KMS-11 (cell line): ENCODE measurements around the gene CDKN2D.

Experiments
- H2AFZ ChIP-seq: fragments of 200-600 bp; sonication (generic); 2 replicates; pipeline ENCODE4 v1.6.1; 2016; ENCODE audit warnings: antibody characterized with exemption, mixed run types, low read depth
- H3K27ac ChIP-seq: fragments of 200-600 bp; sonication (generic); 2 replicates; pipeline ENCODE4 v1.6.1; 2016; ENCODE audit warnings: mild to moderate bottlenecking, mixed run types
- H3K27me3 ChIP-seq: fragments of 200-600 bp; sonication (generic); 2 replicates; pipeline ENCODE4 v1.6.1; 2017; ENCODE audit warnings: mild to moderate bottlenecking, low read depth, mixed run types, moderate library complexity; ENCODE audit not compliant: insufficient read depth
- H3K36me3 ChIP-seq: fragments of 200-600 bp; sonication (generic); 2 replicates; pipeline ENCODE4 v1.6.1; 2017; ENCODE audit warnings: mild to moderate bottlenecking, mixed run types; ENCODE audit not compliant: insufficient read depth
- H3K4me1 ChIP-seq: fragments of 200-600 bp; sonication (generic); 2 replicates; pipeline ENCODE4 v1.6.1; 2016; ENCODE audit warnings: mild to moderate bottlenecking, low read depth, mixed run types; ENCODE audit not compliant: poor library complexity, severe bottlenecking
- H3K4me2 ChIP-seq: fragments of 200-600 bp; sonication (generic); 2 replicates; pipeline ENCODE4 v1.7.0; 2016; ENCODE audit warnings: mild to moderate bottlenecking, mixed run types
- H3K4me3 ChIP-seq: fragments of 200-600 bp; sonication (generic); IDR thresholded peaks from 2 replicates; pipeline ENCODE4 v1.6.1; 2017; ENCODE audit warnings: low read depth, low read length, mixed read lengths; ENCODE audit not compliant: insufficient read depth
- H3K79me2 ChIP-seq: fragments of 200-600 bp; sonication (generic); 2 replicates; pipeline ENCODE4 v1.6.1; 2016; ENCODE audit warnings: low read depth, mixed run types; ENCODE audit not compliant: insufficient read depth
- H3K9ac ChIP-seq: fragments of 200-600 bp; sonication (generic); 2 replicates; pipeline ENCODE4 v1.6.1; 2016; ENCODE audit warnings: mild to moderate bottlenecking, mixed run types
- H4K20me1 ChIP-seq: fragments of 200-600 bp; sonication (generic); 2 replicates; pipeline ENCODE4 v1.6.1; 2016; ENCODE audit warnings: mild to moderate bottlenecking, mixed run types; ENCODE audit not compliant: insufficient read depth
- TF ChIP-seq, protein P1 (sequence below): fragments of 200-600 bp; sonication (generic); conservative IDR thresholded peaks from 2 replicates; pipeline ENCODE4 v1.6.1; 2017; ENCODE audit warnings: low read depth, mild to moderate bottlenecking, antibody characterized with exemption, low read length, moderate library complexity, mixed read lengths

Gene CDKN2D

DNA sequence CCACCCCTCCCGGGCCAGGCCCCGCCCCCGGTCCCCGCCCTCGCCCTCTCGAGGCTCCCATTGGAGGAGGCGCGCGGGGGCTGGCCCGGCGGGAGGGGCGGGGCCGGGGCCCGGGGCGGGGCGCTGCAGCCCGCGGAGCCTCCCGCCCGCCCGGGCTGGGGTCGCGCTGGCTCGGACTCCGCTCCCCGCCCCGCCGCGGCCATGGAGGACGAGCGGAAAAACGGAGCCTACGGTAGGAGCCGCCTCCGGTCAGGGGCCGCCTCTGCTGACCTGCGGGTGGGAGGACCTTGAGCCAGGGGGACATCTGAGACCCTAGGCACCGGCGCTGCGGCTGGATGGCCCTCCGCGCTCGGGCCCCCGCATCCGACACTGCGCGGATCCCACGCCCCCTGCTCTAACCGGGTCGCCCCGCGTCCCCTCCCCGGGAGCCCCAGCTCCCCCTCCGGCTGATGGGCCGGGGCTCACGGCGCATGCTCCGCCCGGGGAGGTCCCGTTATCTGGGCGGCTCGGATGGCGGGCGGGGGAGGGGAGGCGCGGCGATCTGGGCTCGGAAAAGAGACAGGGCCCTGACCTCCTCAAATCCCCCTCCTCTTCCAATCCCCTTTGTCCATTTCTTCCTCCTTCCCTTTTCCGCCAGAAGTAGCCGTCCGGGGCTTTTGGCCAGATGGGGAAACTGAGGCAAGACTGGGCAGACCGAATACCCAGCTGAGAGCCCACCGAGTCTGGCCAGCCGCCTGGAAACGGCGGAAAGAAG lies 33.7 kb upstream of the CDKN2D start:
- no peak overlapping the region for H3K27ac ChIP-seq
- H2AFZ ChIP-seq, result peak overlapping the region; percentile 95
- no peaks in the 10 kb centered on the region for H3K4me1 ChIP-seq
- H3K9ac ChIP-seq, result peak overlapping the region; percentile 20; the same call in 1 of the 2 replicates
- peak overlapping the region; percentile 92 for H3K4me2 ChIP-seq
- TF ChIP-seq, protein P1, sequence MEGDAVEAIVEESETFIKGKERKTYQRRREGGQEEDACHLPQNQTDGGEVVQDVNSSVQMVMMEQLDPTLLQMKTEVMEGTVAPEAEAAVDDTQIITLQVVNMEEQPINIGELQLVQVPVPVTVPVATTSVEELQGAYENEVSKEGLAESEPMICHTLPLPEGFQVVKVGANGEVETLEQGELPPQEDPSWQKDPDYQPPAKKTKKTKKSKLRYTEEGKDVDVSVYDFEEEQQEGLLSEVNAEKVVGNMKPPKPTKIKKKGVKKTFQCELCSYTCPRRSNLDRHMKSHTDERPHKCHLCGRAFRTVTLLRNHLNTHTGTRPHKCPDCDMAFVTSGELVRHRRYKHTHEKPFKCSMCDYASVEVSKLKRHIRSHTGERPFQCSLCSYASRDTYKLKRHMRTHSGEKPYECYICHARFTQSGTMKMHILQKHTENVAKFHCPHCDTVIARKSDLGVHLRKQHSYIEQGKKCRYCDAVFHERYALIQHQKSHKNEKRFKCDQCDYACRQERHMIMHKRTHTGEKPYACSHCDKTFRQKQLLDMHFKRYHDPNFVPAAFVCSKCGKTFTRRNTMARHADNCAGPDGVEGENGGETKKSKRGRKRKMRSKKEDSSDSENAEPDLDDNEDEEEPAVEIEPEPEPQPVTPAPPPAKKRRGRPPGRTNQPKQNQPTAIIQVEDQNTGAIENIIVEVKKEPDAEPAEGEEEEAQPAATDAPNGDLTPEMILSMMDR, result no peak
- H3K79me2 ChIP-seq, result no peaks in the 10 kb centered on the region
- H3K36me3 ChIP-seq, result no peaks in the 10 kb centered on the region
- H3K27me3 ChIP-seq, result peaks cover 14% of the 10 kb centered on the region; the same call in 1 of the 2 replicates
- no peaks in the 10 kb centered on the region for H4K20me1 ChIP-seq
- no peak overlapping the region for H3K4me3 ChIP-seq

DNA sequence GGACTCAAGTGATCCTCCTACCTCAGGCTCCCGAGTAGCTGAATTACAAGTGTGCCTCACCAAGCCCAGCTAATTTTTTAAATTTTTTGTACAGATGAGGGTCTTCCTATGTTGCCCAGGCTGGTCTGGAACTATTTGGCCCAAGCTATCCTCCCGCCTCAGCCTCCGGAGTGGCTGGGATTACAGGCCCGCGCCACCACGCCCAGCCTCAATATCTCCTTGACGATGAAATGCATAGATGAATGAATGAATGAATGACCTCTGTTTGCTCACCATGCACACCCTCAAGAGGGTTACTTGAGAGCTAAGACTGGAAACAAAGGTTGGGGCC lies 33.2 kb upstream of the CDKN2D start:
- TF ChIP-seq, protein P1, result no peak
- Histone ChIP-seq H3K4me2 (peak overlapping the region; percentile 54; the same call in 1 of the 2 replicates), H2AFZ (peak overlapping the region; percentile 41; the same call in 1 of the 2 replicates)

GRCh38 chr19:10600149-10600548 lies 31.4 kb upstream of the CDKN2D start:
- Histone ChIP-seq H3K4me1 (peaks cover 7% of the 10 kb centered on the region), H3K27me3 (peaks cover 14% of the 10 kb centered on the region; the same call in 1 of the 2 replicates), H3K4me3 (no peak overlapping the region), H3K4me2 (no peak overlapping the region), H3K36me3 (no peaks in the 10 kb centered on the region), H2AFZ (no peak overlapping the region), H3K27ac (no peak overlapping the region), H3K79me2 (no peaks in the 10 kb centered on the region), H4K20me1 (no peaks in the 10 kb centered on the region), H3K9ac (no peak overlapping the region)
- TF ChIP-seq, protein P1, result no peak

More for the DNA sequence above, 33.2 kb upstream of the CDKN2D start:
- H3K4me1 ChIP-seq, result no peaks in the 10 kb centered on the region
- no peaks in the 10 kb centered on the region for H3K79me2 ChIP-seq
- peaks cover 14% of the 10 kb centered on the region; the same call in 1 of the 2 replicates for H3K27me3 ChIP-seq
- H3K9ac ChIP-seq, result no peak overlapping the region
- H3K4me3 ChIP-seq, result no peak overlapping the region
- H4K20me1 ChIP-seq, result no peaks in the 10 kb centered on the region
- no peaks in the 10 kb centered on the region for H3K36me3 ChIP-seq
- no peak overlapping the region for H3K27ac ChIP-seq

DNA sequence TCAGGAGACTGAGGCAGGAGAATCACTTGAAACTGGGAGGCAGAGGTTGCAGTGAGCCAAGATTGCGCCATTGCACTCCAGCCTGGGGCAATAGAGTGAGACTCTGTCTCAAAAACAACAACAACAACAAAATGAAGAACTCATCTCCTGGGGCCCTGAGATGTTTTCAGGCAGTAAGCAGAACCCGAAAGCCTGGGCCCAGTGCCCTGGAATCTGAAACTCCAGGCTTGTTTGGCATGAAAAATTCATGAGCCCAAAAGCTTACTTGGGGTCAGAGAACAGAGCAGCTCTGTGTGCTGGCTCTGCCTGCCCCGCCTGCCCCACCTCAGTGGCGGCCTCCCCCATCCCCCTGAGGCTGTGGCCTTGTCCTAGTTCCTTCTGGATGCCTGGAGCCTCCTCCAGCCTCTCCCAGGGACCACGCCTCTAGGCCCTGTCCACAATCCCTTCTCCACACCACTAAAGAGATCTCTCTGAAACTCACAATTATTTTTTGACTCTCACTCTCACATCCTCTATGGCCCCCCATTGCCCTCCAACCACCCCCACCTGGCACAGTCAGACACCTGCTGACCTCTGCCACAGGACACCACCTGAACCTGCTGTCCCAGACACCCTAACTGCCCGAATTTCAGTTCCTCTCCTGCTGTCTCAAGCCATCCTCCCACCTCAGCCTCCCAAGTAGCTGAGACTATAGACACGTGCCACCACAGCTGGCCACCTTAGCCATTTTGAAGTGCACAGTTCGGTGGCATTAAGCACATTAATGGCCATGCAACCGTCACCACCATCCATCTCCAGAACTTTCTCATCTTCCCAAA lies 25.2 kb upstream of the CDKN2D start:
- Histone ChIP-seq H3K4me3 (no peak overlapping the region), H3K4me1 (peaks cover 22% of the 10 kb centered on the region), H3K27me3 (no peaks in the 10 kb centered on the region), H3K36me3 (no peaks in the 10 kb centered on the region), H3K9ac (no peak overlapping the region), H2AFZ (peak overlapping the region; percentile 26; the same call in 1 of the 2 replicates), H3K27ac (no peak overlapping the region), H3K79me2 (no peaks in the 10 kb centered on the region), H4K20me1 (no peaks in the 10 kb centered on the region), H3K4me2 (no peak overlapping the region; the same call in 1 of the 2 replicates)
- TF ChIP-seq, protein P1, result no peak
